K562 (cell line): ENCODE results near the gene ARMH4. TPM values are rescaled to one million over a fixed set of nuclear protein-coding genes. Genes with fewer than 3 reads are reported as not detected.

Experiments used
- CBFA2T3 ChIP-seq: fragments of 450-650 bp; IDR thresholded peaks from 2 replicates; pipeline ENCODE4 v1.6.1; 2017
- CXXC5 ChIP-seq: fragments of 250-450 bp; sonication (Bioruptor Pico); IDR thresholded peaks from 2 replicates; pipeline ENCODE4 v1.8.0; 2022; ENCODE audit warnings: inconsistent platforms, mild to moderate bottlenecking, moderate library complexity
- ETV1 ChIP-seq: fragments of 450-650 bp; conservative IDR thresholded peaks from 2 replicates; pipeline ENCODE4 v1.6.1; 2016; ENCODE audit warnings: missing genetic modification characterization, control low read depth, low read depth, missing compliant biosample characterization
- FOXJ2 ChIP-seq: fragments of 200-800 bp; sonication (Bioruptor generic); IDR thresholded peaks from 2 replicates; pipeline ENCODE4 v1.6.1; 2016; ENCODE audit warnings: missing genetic modification characterization, missing compliant biosample characterization
- IFI16 ChIP-seq: fragments of 250-450 bp; sonication (Bioruptor Pico); IDR thresholded peaks from 2 replicates; pipeline ENCODE4 v2.1.2; 2022; ENCODE audit warnings: mild to moderate bottlenecking, inconsistent platforms
- MLX ChIP-seq, 2 experiments: fragments of 450-650 bp in 1 of 2; sonication (generic) in 1 of 2; formaldehyde crosslinking; conservative IDR thresholded peaks; 2 replicates each; pipeline versions ENCODE4 v1.4.0 to v1.8.1; 2020 to 2022; ENCODE audit warnings: mild to moderate bottlenecking in 1 of 2, missing genetic modification reagents in 1 of 2
- NBN ChIP-seq: fragments of 450-650 bp; IDR thresholded peaks from 2 replicates; pipeline ENCODE4 v1.6.1; 2016; ENCODE audit warnings: low read depth, mild to moderate bottlenecking
- NFATC3 ChIP-seq: fragments of 450-650 bp; IDR thresholded peaks from 2 replicates; pipeline ENCODE4 v1.6.1; 2017; ENCODE audit warnings: mild to moderate bottlenecking
- NR2C1 ChIP-seq, 2 experiments: fragments of 450-650 bp; IDR thresholded peaks; 2 replicates each; pipeline ENCODE4 v1.6.1; 2017; ENCODE audit warnings: mild to moderate bottlenecking in 2 of 2, antibody characterized with exemption in 1 of 2, inconsistent platforms in 1 of 2, missing compliant biosample characterization in 1 of 2, missing genetic modification characterization in 1 of 2
- TCF3 ChIP-seq: sonication (generic); formaldehyde crosslinking; IDR thresholded peaks from 2 replicates; pipeline ENCODE4 v1.4.0; 2020; ENCODE audit warnings: mild to moderate bottlenecking, missing genetic modification reagents
- THRAP3 ChIP-seq: fragments of 450-650 bp; IDR thresholded peaks from 2 replicates; pipeline ENCODE4 v1.6.1; 2016; ENCODE audit warnings: mild to moderate bottlenecking, inconsistent platforms, borderline replicate concordance
- ZBTB2 ChIP-seq: fragments of 450-650 bp; IDR thresholded peaks from 2 replicates; pipeline ENCODE4 v1.6.1; 2016; ENCODE audit warnings: antibody characterized with exemption
- ZNF184 ChIP-seq: sonication (generic); formaldehyde crosslinking; IDR thresholded peaks from 2 replicates; pipeline ENCODE4 v1.5.0; 2020; ENCODE audit warnings: missing genetic modification reagents
- ZNF764 ChIP-seq: fragments of 250-450 bp; sonication (Bioruptor Pico); IDR thresholded peaks from 2 replicates; pipeline ENCODE4 v1.4.0; 2020; ENCODE audit warnings: low read depth, mild to moderate bottlenecking, moderate library complexity
- polyA plus RNA-seq, 8 experiments: library from polyadenylated mRNA; depleted of rRNA in 4 of 8; stranded (reverse) in 5 of 8; unstranded in 3 of 8; fragments of >200 nt; fragmentation: Nextera tagmentation in 2 of 8; fragmentation: Illumina TruSeq in 1 of 8; extraction: Ambion mirVana in 2 of 8; extraction: Trizol in 1 of 8; gene quantifications; 2 replicates each; pipeline versions ENCODE4 v1.2.1 to v1.2.3, GENCODE V29; 2011 to 2014; ENCODE audit warnings: inconsistent platforms in 1 of 8, missing spikeins in 1 of 8
- total RNA-seq, 7 experiments: library from RNA; depleted of rRNA in 6 of 7; stranded (reverse); fragments of >200 nt in 6 of 7; fragmentation: Illumina TruSeq in 2 of 7; extraction: Trizol in 2 of 7; gene quantifications; 2 replicates each; pipeline versions ENCODE4 v1.2.1 to v1.2.3, GENCODE V29; 2011 to 2021; ENCODE audit warnings: low replicate concordance in 1 of 7
- TF ChIP-seq, protein P1 (sequence below): sonication (generic); formaldehyde crosslinking; IDR thresholded peaks from 2 replicates; pipeline ENCODE4 v1.8.0; 2023; ENCODE audit warnings: mild to moderate bottlenecking, missing genetic modification reagents
- TF ChIP-seq, protein P2 (sequence below): sonication (generic); formaldehyde crosslinking; IDR thresholded peaks from 2 replicates; pipeline ENCODE4 v1.8.0; 2022; ENCODE audit warnings: missing genetic modification reagents, mild to moderate bottlenecking, moderate library complexity, borderline replicate concordance
- TF ChIP-seq, protein P3 (sequence below), 2 experiments: fragments of 150-350 bp in 1 of 2; IDR thresholded peaks; 2 replicates each; pipeline ENCODE4 v1.6.1; 2012 to 2016; ENCODE audit warnings: low read depth in 2 of 2, low read length in 2 of 2, mild to moderate bottlenecking in 1 of 2, moderate library complexity in 1 of 2

ARMH4 gene
- total and polyA plus RNA-seq, 9 of the 15 experiments (the other 6 are each of a cell fraction or from before 2014, with no cell fraction given), result 0.06 to 0.98 (median 0.07) TPM; not detected in 2

GRCh38 chr14:58138031-58138713 is 13.8 kb downstream of the ARMH4 start (continued):
- TF ChIP-seq CBFA2T3 (peak; percentile 79), TCF3 (CRISPR knock-in tag) (peak; percentile 71), IFI16 (no peak), ZNF764 (CRISPR knock-in tag) (no peak), THRAP3 (no peak), NBN (0 out of 2 replicates have a peak, but pooled peaks have one; percentile 20), MLX (CRISPR knock-in tag; conservative IDR thresholded peaks at IDR 0.05) (no peak), ZNF184 (no peak), ETV1 (no peak), NR2C1 (IDR thresholded peaks at IDR 0.05) (no peak), NR2C1 (tag; IDR thresholded peaks at IDR 0.05) (no peak), ZBTB2 (no peak), NFATC3 (no peak), CXXC5 (CRISPR knock-in tag) (peak; percentile 74), FOXJ2 (peak; percentile 19; the same call in 1 of the 2 replicates)
- TF ChIP-seq, protein P1, sequence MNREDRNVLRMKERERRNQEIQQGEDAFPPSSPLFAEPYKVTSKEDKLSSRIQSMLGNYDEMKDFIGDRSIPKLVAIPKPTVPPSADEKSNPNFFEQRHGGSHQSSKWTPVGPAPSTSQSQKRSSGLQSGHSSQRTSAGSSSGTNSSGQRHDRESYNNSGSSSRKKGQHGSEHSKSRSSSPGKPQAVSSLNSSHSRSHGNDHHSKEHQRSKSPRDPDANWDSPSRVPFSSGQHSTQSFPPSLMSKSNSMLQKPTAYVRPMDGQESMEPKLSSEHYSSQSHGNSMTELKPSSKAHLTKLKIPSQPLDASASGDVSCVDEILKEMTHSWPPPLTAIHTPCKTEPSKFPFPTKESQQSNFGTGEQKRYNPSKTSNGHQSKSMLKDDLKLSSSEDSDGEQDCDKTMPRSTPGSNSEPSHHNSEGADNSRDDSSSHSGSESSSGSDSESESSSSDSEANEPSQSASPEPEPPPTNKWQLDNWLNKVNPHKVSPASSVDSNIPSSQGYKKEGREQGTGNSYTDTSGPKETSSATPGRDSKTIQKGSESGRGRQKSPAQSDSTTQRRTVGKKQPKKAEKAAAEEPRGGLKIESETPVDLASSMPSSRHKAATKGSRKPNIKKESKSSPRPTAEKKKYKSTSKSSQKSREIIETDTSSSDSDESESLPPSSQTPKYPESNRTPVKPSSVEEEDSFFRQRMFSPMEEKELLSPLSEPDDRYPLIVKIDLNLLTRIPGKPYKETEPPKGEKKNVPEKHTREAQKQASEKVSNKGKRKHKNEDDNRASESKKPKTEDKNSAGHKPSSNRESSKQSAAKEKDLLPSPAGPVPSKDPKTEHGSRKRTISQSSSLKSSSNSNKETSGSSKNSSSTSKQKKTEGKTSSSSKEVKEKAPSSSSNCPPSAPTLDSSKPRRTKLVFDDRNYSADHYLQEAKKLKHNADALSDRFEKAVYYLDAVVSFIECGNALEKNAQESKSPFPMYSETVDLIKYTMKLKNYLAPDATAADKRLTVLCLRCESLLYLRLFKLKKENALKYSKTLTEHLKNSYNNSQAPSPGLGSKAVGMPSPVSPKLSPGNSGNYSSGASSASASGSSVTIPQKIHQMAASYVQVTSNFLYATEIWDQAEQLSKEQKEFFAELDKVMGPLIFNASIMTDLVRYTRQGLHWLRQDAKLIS (CRISPR knock-in tag), result no peak
- TF ChIP-seq, protein P2, sequence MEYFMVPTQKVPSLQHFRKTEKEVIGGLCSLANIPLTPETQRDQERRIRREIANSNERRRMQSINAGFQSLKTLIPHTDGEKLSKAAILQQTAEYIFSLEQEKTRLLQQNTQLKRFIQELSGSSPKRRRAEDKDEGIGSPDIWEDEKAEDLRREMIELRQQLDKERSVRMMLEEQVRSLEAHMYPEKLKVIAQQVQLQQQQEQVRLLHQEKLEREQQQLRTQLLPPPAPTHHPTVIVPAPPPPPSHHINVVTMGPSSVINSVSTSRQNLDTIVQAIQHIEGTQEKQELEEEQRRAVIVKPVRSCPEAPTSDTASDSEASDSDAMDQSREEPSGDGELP (CRISPR knock-in tag), result peak; percentile 82
- TF ChIP-seq, protein P3, sequence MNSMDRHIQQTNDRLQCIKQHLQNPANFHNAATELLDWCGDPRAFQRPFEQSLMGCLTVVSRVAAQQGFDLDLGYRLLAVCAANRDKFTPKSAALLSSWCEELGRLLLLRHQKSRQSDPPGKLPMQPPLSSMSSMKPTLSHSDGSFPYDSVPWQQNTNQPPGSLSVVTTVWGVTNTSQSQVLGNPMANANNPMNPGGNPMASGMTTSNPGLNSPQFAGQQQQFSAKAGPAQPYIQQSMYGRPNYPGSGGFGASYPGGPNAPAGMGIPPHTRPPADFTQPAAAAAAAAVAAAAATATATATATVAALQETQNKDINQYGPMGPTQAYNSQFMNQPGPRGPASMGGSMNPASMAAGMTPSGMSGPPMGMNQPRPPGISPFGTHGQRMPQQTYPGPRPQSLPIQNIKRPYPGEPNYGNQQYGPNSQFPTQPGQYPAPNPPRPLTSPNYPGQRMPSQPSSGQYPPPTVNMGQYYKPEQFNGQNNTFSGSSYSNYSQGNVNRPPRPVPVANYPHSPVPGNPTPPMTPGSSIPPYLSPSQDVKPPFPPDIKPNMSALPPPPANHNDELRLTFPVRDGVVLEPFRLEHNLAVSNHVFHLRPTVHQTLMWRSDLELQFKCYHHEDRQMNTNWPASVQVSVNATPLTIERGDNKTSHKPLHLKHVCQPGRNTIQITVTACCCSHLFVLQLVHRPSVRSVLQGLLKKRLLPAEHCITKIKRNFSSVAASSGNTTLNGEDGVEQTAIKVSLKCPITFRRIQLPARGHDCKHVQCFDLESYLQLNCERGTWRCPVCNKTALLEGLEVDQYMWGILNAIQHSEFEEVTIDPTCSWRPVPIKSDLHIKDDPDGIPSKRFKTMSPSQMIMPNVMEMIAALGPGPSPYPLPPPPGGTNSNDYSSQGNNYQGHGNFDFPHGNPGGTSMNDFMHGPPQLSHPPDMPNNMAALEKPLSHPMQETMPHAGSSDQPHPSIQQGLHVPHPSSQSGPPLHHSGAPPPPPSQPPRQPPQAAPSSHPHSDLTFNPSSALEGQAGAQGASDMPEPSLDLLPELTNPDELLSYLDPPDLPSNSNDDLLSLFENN (IDR thresholded peaks at IDR 0.05; ENCODE audit: low read depth in 2 of 2, low read length in 2 of 2), result no peak
